Activated CD4-positive, alpha-beta T cell treated with anti-CD3 and anti-CD28 coated beads for 1 hour (primary cell): ENCODE measurements around the gene ALKBH1.
"Not testable (repeated sequence)": the region's sequence is repeated elsewhere in the genome, so short reads cannot be mapped to it uniquely, and the experiment has no call there.

ENCODE experiments used
- DNase-seq: peaks from one replicate; pipeline ENCODE4 v3.0.0-alpha.2; 2020

The ALKBH1 gene

GRCh38 chr14:77707724-77708408 lies at the start of gene ALKBH1, which contains the start of gene SLIRP:
TSS of gene ALKBH1 (minus strand) at chr14:77708023. CDS start at chr14:77708004, 19 bp downstream.
TSS of gene SLIRP (plus strand) at chr14:77708103. CDS start at chr14:77708112, 9 bp downstream.
- peak; percentile 79 for DNase-seq

- no peak for DNase-seq
These were observed 45.1 kb upstream of the ALKBH1 start for GRCh38 chr14:77752799-77753516.

GRCh38 chr14:77752266-77752665 lies 44.4 kb upstream of the ALKBH1 start:
- DNase-seq, result no peak

- not testable (repeated sequence) for DNase-seq
These were observed 39.6 kb upstream of the ALKBH1 start for GRCh38 chr14:77747425-77747824.

- no peak for DNase-seq
These were observed 38.4 kb upstream of the ALKBH1 start for GRCh38 chr14:77746064-77746702.

- DNase-seq, result no peak
These were observed 33.6 kb upstream of the ALKBH1 start for GRCh38 chr14:77741438-77741837.

- no peak for DNase-seq
These were observed 30.9 kb upstream of the ALKBH1 start for GRCh38 chr14:77738559-77739250.

GRCh38 chr14:77730976-77731497 lies 23.2 kb upstream of the ALKBH1 start:
- DNase-seq, result no peak

- no peak for DNase-seq
These were observed 14.5 kb upstream of the ALKBH1 start for GRCh38 chr14:77722301-77722700.

- no peak for DNase-seq
These were observed 13.6 kb upstream of the ALKBH1 start for GRCh38 chr14:77721437-77721836.

GRCh38 chr14:77717608-77718305 lies 9.9 kb upstream of the ALKBH1 start:
- DNase-seq, result no peak

GRCh38 chr14:77714926-77715325 lies 7.1 kb upstream of the ALKBH1 start:
- DNase-seq, result no peak

- DNase-seq, result no peak
These were observed 2.5 kb upstream of the ALKBH1 start for GRCh38 chr14:77710364-77710763.

GRCh38 chr14:77709412-77709811 lies 1.6 kb upstream of the ALKBH1 start:
- DNase-seq, result no peak

GRCh38 chr14:77708749-77709148 lies 926 bp upstream of the ALKBH1 start:
- DNase-seq, result no peak

GRCh38 chr14:77707355-77707723 lies 484 bp downstream of the ALKBH1 start:
- no peak for DNase-seq

GRCh38 chr14:77691259-77691658 lies 16.6 kb downstream of the ALKBH1 start:
- DNase-seq, result no peak

- DNase-seq, result no peak
These were observed 25.7 kb downstream of the ALKBH1 start for GRCh38 chr14:77682158-77682553.

- no peak for DNase-seq
These were observed 26.3 kb downstream of the ALKBH1 start for GRCh38 chr14:77681196-77682157.

- no peak for DNase-seq
These were observed 32.9 kb downstream of the ALKBH1 start for GRCh38 chr14:77674931-77675330.

GRCh38 chr14:77673193-77673592 lies 34.6 kb downstream of the ALKBH1 start:
- no peak for DNase-seq
